SK-N-SH (cell line): ENCODE measurements around the gene SELENOP. TPM values are rescaled to one million over a fixed set of nuclear protein-coding genes. Genes with fewer than 3 reads are reported as not detected.

ENCODE experiments used
- CTCF ChIA-PET: fragments of 300-600, 350-600 bp; formaldehyde crosslinking; extraction: SDS; loops from one replicate; lab custom pipeline; 2021; lab: Yijun Ruan, JAX
- POLR2A ChIA-PET: fragments of 350-600 bp; sonication (Branson Sonifier 250); formaldehyde crosslinking; extraction: SDS; loops from one replicate; lab custom pipeline; 2020; ENCODE audit warnings: antibody characterized with exemption, inconsistent platforms; lab: Yijun Ruan, JAX
- DNase-seq: peaks from one replicate; pipeline ENCODE4 v3.0.0; 2012
- H2AFZ ChIP-seq: fragments of 200-600 bp; sonication (generic); 2 replicates; pipeline ENCODE4 v1.8.1; 2016; ENCODE audit warnings: antibody characterized with exemption, mild to moderate bottlenecking, low read depth
- H3F3A ChIP-seq: fragments of 200-600 bp; sonication (generic); replicated peaks from 2 replicates; pipeline ENCODE3; 2016; ENCODE audit warnings: antibody characterized with exemption, mild to moderate bottlenecking; ENCODE audit not compliant: insufficient read depth
- H3K27ac ChIP-seq, 2 experiments: fragments of 200-500 bp in 1 of 2; fragments of 200-600 bp in 1 of 2; sonication (Bioruptor generic) in 1 of 2; sonication (generic), shearing (Covaris generic) in 1 of 2; 2 replicates each; pipeline versions ENCODE4 v1.5.1 to v1.6.1; 2014 to 2016; ENCODE audit warnings: low read depth in 2 of 2, inconsistent platforms in 1 of 2, low read length in 1 of 2, mild to moderate bottlenecking in 1 of 2, mixed read lengths in 1 of 2
- H3K27me3 ChIP-seq: fragments of 200-600 bp; sonication (generic), shearing (Covaris generic); 2 replicates; pipeline ENCODE4 v1.6.1; 2016; ENCODE audit warnings: mixed run types; ENCODE audit not compliant: insufficient read depth
- H3K36me3 ChIP-seq, 2 experiments: fragments of 200-500 bp in 1 of 2; fragments of 200-600 bp in 1 of 2; sonication (Bioruptor generic) in 1 of 2; sonication (generic) in 1 of 2; replicated peaks in 1 of 2; 2 replicates each; pipeline versions ENCODE3 to v1.5.1; 2014 to 2016; ENCODE audit warnings: low read length in 1 of 2, mild to moderate bottlenecking in 1 of 2; ENCODE audit not compliant: insufficient read depth in 2 of 2, control insufficient read depth in 1 of 2
- H3K4me1 ChIP-seq, 2 experiments: fragments of 200-500 bp in 1 of 2; fragments of 200-600 bp in 1 of 2; sonication (Bioruptor generic) in 1 of 2; sonication (generic), shearing (Covaris generic) in 1 of 2; 2 replicates each; pipeline versions ENCODE4 v1.5.1 to v1.6.1; 2014 to 2016; ENCODE audit warnings: low read depth in 1 of 2, low read length in 1 of 2, mixed run types in 1 of 2; ENCODE audit not compliant: insufficient read depth in 2 of 2, control insufficient read depth in 1 of 2
- H3K4me2 ChIP-seq: fragments of 200-600 bp; sonication (generic), shearing (Covaris generic); 2 replicates; pipeline ENCODE4 v1.6.1; 2017; ENCODE audit warnings: mixed run types
- H3K4me3 ChIP-seq, 2 experiments: fragments of 200-500 bp in 1 of 2; fragments of 200-600 bp in 1 of 2; sonication (Bioruptor generic) in 1 of 2; sonication (generic), shearing (Covaris generic) in 1 of 2; 2 replicates each; pipeline versions ENCODE4 v1.5.1 to v1.8.1; 2014 to 2016; ENCODE audit warnings: low read depth in 2 of 2, inconsistent platforms in 1 of 2, low read length in 1 of 2, mild to moderate bottlenecking in 1 of 2, mixed read lengths in 1 of 2, moderate library complexity in 1 of 2
- H3K79me2 ChIP-seq: fragments of 200-600 bp; sonication (generic); 2 replicates; pipeline ENCODE4 v1.8.1; 2017; ENCODE audit warnings: mild to moderate bottlenecking; ENCODE audit not compliant: insufficient read depth
- H3K9ac ChIP-seq: fragments of 200-600 bp; sonication (generic); 2 replicates; pipeline ENCODE4 v1.6.1; 2017; ENCODE audit warnings: mixed run types
- H3K9me2 ChIP-seq: fragments of 200-600 bp; sonication (generic); 2 replicates; pipeline ENCODE4 v1.6.1; 2017; ENCODE audit warnings: mixed run types
- H3K9me3 ChIP-seq: fragments of 200-600 bp; sonication (generic); 2 replicates; pipeline ENCODE4 v1.6.1; 2017; ENCODE audit warnings: mixed run types, mild to moderate bottlenecking, moderate library complexity
- H4K20me1 ChIP-seq: fragments of 200-600 bp; sonication (generic); 2 replicates; pipeline ENCODE4 v1.6.1; 2017; ENCODE audit warnings: mild to moderate bottlenecking, mixed run types; ENCODE audit not compliant: insufficient read depth
- CHD2 ChIP-seq: fragments of 150-350 bp; IDR thresholded peaks from 2 replicates; pipeline ENCODE4 v1.6.1; 2018; ENCODE audit warnings: low read length; ENCODE audit not compliant: partially characterized antibody
- EZH2phosphoT487 ChIP-seq: fragments of 200-600 bp; sonication (generic); IDR thresholded peaks from 2 replicates; pipeline ENCODE4 v1.6.1; 2017; ENCODE audit warnings: low read depth, mixed run types, mild to moderate bottlenecking, antibody characterized with exemption, moderate library complexity, borderline replicate concordance
- FOSL2 ChIP-seq: IDR thresholded peaks from 2 replicates; pipeline ENCODE4 v1.4.0; 2012; ENCODE audit warnings: low read depth, mild to moderate bottlenecking, moderate library complexity, borderline replicate concordance
- FOXJ3 ChIP-seq: sonication (generic); formaldehyde crosslinking; IDR thresholded peaks from 2 replicates; pipeline ENCODE4 v1.5.1; 2020; ENCODE audit warnings: mild to moderate bottlenecking, missing genetic modification reagents
- GABPA ChIP-seq: IDR thresholded peaks from 2 replicates; pipeline ENCODE4 v1.4.0; 2012; ENCODE audit warnings: low read depth, mild to moderate bottlenecking
- GATA2 ChIP-seq: sonication (generic); formaldehyde crosslinking; IDR thresholded peaks from 2 replicates; pipeline ENCODE4 v1.5.0; 2020; ENCODE audit warnings: mild to moderate bottlenecking, missing genetic modification reagents
- JUND ChIP-seq: IDR thresholded peaks from 2 replicates; pipeline ENCODE4 v1.4.0; 2012
- MEF2A ChIP-seq: IDR thresholded peaks from 2 replicates; pipeline ENCODE4 v1.4.0; 2012; ENCODE audit warnings: low read depth, borderline replicate concordance
- NFIC ChIP-seq: IDR thresholded peaks from 2 replicates; pipeline ENCODE4 v1.4.0; 2012; ENCODE audit warnings: borderline replicate concordance
- NRF1 ChIP-seq: IDR thresholded peaks from 2 replicates; pipeline ENCODE4 v1.6.1; 2012; ENCODE audit warnings: low read depth, mild to moderate bottlenecking, low read length
- RCOR1 ChIP-seq: fragments of 150-350 bp; IDR thresholded peaks from 2 replicates; pipeline ENCODE4 v1.6.1; 2017; ENCODE audit warnings: antibody characterized with exemption, low read length
- RXRA ChIP-seq: IDR thresholded peaks from 2 replicates; pipeline ENCODE4 v1.4.0; 2012; ENCODE audit warnings: low read depth, mild to moderate bottlenecking, borderline replicate concordance
- SIN3A ChIP-seq: IDR thresholded peaks from 2 replicates; pipeline ENCODE4 v1.6.1; 2012; ENCODE audit warnings: low read depth, mild to moderate bottlenecking, low read length, moderate library complexity, borderline replicate concordance
- SMC3 ChIP-seq: IDR thresholded peaks from 2 replicates; pipeline ENCODE4 v1.6.1; 2012; ENCODE audit warnings: low read depth, low read length, improper control_type of control experiment
- TCF12 ChIP-seq: IDR thresholded peaks from 2 replicates; pipeline ENCODE4 v1.4.0; 2012
- TEAD4 ChIP-seq: IDR thresholded peaks from 2 replicates; pipeline ENCODE4 v1.4.0; 2012; ENCODE audit warnings: mild to moderate bottlenecking, borderline replicate concordance; ENCODE audit not compliant: insufficient read depth
- YY1 ChIP-seq: IDR thresholded peaks from 2 replicates; pipeline ENCODE4 v1.4.0; 2012; ENCODE audit warnings: low read depth, mild to moderate bottlenecking
- WGBS: methylation state at CpG from one replicate; pipeline ENCODE4 v1.1.6; 2017; ENCODE audit warnings: low lambda C conversion rate; 5-methylcytosine and 5-hydroxymethylcytosine counted together
- polyA plus RNA-seq, 3 experiments: library from polyadenylated mRNA; depleted of rRNA; stranded (reverse); fragments of >200 nt; gene quantifications; 2 replicates each; pipeline ENCODE4 v1.2.3, GENCODE V29; 2012
- TF ChIP-seq, protein P1 (sequence below): fragments of 200-600 bp; sonication (generic); IDR thresholded peaks from 2 replicates; pipeline ENCODE4 v1.6.1; 2017; ENCODE audit warnings: antibody characterized with exemption, mild to moderate bottlenecking, moderate library complexity
- TF ChIP-seq, protein P2 (sequence below): IDR thresholded peaks from 2 replicates; pipeline ENCODE4; 2012
- TF ChIP-seq, protein P3 (sequence below): fragments of 150-350 bp; IDR thresholded peaks from 2 replicates; pipeline ENCODE4 v1.6.1; 2017; ENCODE audit warnings: antibody characterized with exemption, low read length, low read depth, borderline replicate concordance
- TF ChIP-seq, protein P4 (sequence below): IDR thresholded peaks from 2 replicates; pipeline ENCODE4 v1.4.0; 2012; ENCODE audit warnings: low read depth, borderline replicate concordance
- TF ChIP-seq, protein P5 (sequence below): fragments of 150-350 bp; IDR thresholded peaks from 2 replicates; pipeline ENCODE4 v1.6.1; 2016; ENCODE audit warnings: mild to moderate bottlenecking, low read depth, low read length

SELENOP gene
- polyA plus RNA-seq, 1 of the 3 experiments (the other 2 are of a cell fraction) = 0.08 TPM

DNA sequence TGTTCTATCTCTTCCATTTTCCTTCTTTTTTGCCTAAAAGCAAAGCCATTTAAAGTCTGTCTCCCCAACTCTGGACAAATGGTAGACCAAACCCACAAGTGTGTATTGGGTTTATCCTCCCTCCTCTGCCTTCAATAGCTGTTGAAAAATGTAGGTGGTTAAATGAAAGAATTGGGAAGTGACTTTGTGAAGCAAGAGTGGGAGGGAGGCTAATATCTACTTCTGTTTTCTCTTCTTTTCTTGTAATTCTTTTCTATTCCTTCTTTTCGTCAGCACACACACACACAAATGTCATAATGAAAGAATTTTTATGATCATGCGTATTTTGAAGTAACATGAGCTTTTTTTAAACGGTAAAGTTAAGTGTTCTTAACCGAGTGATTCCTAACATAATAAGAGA, 51.3 kb downstream of the SELENOP start (continued):
- TF ChIP-seq, protein P1, sequence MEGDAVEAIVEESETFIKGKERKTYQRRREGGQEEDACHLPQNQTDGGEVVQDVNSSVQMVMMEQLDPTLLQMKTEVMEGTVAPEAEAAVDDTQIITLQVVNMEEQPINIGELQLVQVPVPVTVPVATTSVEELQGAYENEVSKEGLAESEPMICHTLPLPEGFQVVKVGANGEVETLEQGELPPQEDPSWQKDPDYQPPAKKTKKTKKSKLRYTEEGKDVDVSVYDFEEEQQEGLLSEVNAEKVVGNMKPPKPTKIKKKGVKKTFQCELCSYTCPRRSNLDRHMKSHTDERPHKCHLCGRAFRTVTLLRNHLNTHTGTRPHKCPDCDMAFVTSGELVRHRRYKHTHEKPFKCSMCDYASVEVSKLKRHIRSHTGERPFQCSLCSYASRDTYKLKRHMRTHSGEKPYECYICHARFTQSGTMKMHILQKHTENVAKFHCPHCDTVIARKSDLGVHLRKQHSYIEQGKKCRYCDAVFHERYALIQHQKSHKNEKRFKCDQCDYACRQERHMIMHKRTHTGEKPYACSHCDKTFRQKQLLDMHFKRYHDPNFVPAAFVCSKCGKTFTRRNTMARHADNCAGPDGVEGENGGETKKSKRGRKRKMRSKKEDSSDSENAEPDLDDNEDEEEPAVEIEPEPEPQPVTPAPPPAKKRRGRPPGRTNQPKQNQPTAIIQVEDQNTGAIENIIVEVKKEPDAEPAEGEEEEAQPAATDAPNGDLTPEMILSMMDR = no peak
- TF ChIP-seq TEAD4 (no peak), NFIC (no peak), RXRA (no peak), MEF2A (no peak), RCOR1 (no peak), GATA2 (CRISPR knock-in tag) (no peak)

DNA sequence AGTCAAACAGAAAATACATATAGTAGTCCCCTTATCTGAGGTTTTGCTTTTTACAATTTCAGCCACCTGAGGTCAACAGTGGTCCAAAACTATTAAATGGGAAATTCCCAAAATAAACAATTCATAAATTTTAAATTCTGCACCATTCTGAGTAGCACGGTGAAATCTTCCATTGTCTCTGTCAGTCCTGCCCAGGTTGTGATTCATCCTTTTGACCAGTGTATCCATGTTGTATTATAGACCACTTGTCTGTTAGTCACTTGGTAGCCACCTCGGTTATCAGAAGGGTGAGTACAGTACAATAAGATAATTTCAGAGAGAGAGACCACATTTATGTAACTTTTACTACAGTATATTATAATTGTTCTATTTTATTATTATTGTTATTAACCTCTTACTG, 52.2 kb downstream of the SELENOP start:
- no peak overlapping the region for H3K9ac ChIP-seq
- POLR2A ChIA-PET = no interaction called here
- no peaks in the 10 kb centered on the region for H4K20me1 ChIP-seq
- peaks cover 4 to 5% of the 10 kb centered on the region in 2 experiments for H3K36me3 ChIP-seq
- no peak overlapping the region for H3K4me2 ChIP-seq
- no peaks in the 10 kb centered on the region for H3K27me3 ChIP-seq
- H3K4me1 ChIP-seq = peaks cover 0 to 4% of the 10 kb centered on the region in 2 experiments; a peak in 1 of 4 replicates
- H2AFZ ChIP-seq = no peak overlapping the region
- H3K4me3 ChIP-seq = no peak overlapping the region
- WGBS = 22% methylated on average over 2 of the region's 2 CpGs
- H3F3A ChIP-seq = no peaks in the 10 kb centered on the region
- DNase-seq = no peak
- no peaks in the 10 kb centered on the region for H3K79me2 ChIP-seq
- TF ChIP-seq YY1 (no peak), EZH2phosphoT487 (no peak), FOXJ3 (CRISPR knock-in tag) (no peak), SMC3 (no peak), NRF1 (no peak), SIN3A (no peak), NFIC (no peak), FOSL2 (no peak), TCF12 (no peak), GABPA (no peak), RCOR1 (no peak), TEAD4 (no peak), CHD2 (no peak), RXRA (no peak), JUND (no peak)
- TF ChIP-seq, protein P2, sequence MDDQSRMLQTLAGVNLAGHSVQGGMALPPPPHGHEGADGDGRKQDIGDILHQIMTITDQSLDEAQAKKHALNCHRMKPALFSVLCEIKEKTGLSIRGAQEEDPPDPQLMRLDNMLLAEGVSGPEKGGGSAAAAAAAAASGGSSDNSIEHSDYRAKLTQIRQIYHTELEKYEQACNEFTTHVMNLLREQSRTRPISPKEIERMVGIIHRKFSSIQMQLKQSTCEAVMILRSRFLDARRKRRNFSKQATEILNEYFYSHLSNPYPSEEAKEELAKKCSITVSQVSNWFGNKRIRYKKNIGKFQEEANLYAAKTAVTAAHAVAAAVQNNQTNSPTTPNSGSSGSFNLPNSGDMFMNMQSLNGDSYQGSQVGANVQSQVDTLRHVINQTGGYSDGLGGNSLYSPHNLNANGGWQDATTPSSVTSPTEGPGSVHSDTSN = no peak
- TF ChIP-seq, protein P1 = no peak
- TF ChIP-seq, protein P3, sequence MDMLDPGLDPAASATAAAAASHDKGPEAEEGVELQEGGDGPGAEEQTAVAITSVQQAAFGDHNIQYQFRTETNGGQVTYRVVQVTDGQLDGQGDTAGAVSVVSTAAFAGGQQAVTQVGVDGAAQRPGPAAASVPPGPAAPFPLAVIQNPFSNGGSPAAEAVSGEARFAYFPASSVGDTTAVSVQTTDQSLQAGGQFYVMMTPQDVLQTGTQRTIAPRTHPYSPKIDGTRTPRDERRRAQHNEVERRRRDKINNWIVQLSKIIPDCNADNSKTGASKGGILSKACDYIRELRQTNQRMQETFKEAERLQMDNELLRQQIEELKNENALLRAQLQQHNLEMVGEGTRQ = no peak
- TF ChIP-seq, protein P4, sequence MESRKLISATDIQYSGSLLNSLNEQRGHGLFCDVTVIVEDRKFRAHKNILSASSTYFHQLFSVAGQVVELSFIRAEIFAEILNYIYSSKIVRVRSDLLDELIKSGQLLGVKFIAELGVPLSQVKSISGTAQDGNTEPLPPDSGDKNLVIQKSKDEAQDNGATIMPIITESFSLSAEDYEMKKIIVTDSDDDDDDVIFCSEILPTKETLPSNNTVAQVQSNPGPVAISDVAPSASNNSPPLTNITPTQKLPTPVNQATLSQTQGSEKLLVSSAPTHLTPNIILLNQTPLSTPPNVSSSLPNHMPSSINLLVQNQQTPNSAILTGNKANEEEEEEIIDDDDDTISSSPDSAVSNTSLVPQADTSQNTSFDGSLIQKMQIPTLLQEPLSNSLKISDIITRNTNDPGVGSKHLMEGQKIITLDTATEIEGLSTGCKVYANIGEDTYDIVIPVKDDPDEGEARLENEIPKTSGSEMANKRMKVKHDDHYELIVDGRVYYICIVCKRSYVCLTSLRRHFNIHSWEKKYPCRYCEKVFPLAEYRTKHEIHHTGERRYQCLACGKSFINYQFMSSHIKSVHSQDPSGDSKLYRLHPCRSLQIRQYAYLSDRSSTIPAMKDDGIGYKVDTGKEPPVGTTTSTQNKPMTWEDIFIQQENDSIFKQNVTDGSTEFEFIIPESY = no peak
- TF ChIP-seq, protein P5, sequence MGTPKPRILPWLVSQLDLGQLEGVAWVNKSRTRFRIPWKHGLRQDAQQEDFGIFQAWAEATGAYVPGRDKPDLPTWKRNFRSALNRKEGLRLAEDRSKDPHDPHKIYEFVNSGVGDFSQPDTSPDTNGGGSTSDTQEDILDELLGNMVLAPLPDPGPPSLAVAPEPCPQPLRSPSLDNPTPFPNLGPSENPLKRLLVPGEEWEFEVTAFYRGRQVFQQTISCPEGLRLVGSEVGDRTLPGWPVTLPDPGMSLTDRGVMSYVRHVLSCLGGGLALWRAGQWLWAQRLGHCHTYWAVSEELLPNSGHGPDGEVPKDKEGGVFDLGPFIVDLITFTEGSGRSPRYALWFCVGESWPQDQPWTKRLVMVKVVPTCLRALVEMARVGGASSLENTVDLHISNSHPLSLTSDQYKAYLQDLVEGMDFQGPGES = no peak
- H3K9me2 ChIP-seq = no peaks in the 10 kb centered on the region
- no peak overlapping the region for H3K27ac ChIP-seq
- CTCF ChIA-PET = no interaction called here
- H3K9me3 ChIP-seq = no peaks in the 10 kb centered on the region
